A549 treated with RU486 at 1 μM for 4 hours (cell line): Measurements from ENCODE around the gene ZFYVE19. TPM values are rescaled to one million over a fixed set of nuclear protein-coding genes. Genes with fewer than 3 reads are reported as not detected.

Source experiments
- total RNA-seq: library from RNA; stranded (reverse); fragments of 200-300 nt; extraction: Qiagen RNA extraction; gene quantifications from 5 replicates; pipeline ENCODE4 v1.2.3, GENCODE V29; 2022; ENCODE audit warnings: low read depth

Gene ZFYVE19, protein sequence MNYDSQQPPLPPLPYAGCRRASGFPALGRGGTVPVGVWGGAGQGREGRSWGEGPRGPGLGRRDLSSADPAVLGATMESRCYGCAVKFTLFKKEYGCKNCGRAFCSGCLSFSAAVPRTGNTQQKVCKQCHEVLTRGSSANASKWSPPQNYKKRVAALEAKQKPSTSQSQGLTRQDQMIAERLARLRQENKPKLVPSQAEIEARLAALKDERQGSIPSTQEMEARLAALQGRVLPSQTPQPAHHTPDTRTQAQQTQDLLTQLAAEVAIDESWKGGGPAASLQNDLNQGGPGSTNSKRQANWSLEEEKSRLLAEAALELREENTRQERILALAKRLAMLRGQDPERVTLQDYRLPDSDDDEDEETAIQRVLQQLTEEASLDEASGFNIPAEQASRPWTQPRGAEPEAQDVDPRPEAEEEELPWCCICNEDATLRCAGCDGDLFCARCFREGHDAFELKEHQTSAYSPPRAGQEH
- total RNA-seq = 16.3 to 19.4 TPM (median 18.7 TPM) in 5 replicates

DNA sequence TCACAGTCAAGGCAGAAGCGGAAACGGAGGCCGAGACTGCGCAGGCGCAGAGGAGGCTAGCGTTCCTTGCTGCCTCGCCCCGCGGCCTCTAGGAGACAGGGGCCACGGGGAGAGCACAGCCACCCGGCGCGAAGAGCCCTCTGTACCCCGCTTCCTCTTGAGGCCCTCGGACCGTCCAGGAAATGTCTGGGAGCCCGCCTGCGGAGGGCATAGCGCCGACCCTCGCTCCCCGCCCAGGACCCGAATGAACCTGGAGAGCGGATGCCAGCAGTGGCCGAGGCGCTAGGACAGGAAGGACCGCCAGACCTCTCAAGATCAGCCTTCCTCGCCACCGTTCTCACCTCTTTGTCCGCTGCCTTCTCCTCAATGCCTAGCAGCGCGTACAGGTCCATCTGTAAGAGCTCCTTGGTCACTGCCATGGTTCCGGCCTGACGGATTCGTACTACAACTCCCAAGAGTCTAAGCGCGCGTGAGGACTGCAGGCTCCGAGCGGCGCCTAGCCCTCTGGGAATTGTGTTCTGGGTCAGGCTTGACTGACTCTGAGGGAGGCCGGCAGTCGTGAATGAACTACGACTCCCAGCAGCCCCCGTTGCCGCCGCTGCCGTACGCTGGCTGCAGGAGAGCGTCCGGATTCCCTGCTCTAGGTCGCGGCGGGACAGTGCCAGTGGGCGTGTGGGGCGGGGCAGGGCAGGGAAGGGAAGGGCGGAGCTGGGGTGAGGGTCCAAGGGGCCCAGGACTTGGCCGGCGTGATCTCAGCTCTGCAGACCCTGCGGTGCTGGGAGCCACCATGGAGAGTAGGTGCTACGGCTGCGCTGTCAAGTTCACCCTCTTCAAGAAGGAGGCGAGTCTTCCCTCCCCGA, at the start of gene ZFYVE19, which contains the start of gene DNAJC17:
TSS of gene ZFYVE19 (plus strand) at position 62 of the 860 bp plus-strand sequence. CDS start at position 563, 501 bp downstream.
TSS of gene DNAJC17 (minus strand) at position 446 of the 860 bp plus-strand sequence. CDS start at position 419, 27 bp downstream.

DNA sequence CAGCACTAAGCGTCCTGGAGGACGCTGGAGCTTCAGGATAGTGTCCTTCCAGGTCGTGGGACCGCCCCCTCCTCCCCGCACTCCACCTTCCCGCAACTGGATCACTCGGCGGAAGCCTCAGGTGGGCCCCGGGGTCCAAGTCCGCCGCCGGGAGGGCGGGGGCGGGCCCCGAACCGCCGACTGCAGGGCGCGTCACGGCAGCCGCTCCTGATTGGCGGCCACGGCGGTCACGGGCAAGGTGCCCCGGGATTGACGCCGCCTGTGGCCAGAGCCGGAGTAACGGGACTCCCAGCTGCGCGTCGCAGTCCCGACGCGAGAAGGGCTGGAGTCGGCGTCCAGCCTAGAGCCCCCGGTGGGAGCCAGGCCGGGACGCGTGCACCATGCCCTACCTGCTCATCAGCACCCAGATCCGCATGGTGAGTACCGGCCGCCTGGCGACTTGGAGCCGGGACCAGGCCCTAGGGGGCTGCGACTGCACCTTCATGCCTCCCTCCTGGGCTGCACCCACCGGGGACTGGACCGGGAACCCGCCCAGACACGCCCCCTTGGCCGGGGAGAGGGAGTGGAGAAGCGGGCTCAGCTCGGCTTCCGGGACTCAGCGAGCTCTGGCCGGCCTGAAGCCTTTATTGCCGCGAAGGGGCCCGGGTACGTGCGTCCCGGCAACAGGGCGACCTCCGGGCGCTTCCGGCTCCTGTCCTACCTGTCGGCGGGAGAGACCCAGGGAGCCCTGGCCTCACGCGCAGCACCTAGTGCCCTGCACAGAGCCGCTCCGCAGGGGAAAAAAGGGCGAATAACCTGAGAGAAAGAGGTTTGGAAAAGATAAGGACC, 42.9 kb upstream of the ZFYVE19 start, which contains the start of gene GCHFR:
TSS of gene GCHFR (plus strand) at position 268 of the 828 bp plus-strand sequence. CDS start at position 381, 113 bp downstream.

DNA sequence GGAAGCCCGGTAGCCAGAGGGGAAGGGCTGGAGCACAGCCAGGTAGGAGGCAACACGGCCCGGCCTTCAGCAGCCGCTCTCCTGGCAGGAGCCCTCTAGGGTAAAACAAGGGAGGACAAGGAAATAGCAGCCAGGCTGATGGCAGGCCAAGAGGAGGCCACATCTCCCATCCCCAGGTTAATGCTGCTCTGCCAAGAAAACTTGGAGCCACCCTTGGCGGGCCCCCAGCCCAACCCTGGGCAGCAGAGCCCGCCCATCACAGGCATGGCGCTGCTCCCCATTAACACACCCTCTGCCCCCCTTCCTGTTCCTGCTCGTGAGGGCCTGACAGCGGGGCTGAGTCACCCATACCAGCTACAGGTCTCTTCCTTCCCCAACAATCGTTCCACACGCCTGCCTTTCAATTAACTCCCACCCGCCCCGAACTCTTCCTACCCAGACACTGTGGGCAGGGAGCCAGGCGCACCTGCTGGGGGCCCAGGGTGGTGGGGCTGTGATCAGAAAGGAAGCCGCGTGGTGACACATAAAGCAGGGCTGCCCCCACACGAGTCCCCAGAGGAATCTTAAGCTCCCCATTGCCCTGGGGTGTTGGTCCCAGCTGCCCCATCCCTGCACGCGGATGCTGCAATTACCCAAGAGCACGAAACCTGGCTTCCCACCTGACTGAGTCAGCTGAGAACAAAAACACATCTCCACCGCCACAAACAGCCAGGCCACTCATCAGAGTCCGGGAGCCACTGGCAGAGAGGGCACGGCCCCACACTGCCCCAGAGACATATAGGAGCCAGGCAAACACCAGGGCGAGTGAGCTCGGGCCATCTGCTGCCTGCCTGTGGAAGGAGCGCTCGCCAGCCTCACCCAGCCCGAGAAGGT, 37.4 kb upstream of the ZFYVE19 start, which contains the start of gene C15orf62:
TSS of gene C15orf62 (plus strand) at position 707 of the 873 bp plus-strand sequence. CDS start 516 bp downstream, outside the sequence.

DNA sequence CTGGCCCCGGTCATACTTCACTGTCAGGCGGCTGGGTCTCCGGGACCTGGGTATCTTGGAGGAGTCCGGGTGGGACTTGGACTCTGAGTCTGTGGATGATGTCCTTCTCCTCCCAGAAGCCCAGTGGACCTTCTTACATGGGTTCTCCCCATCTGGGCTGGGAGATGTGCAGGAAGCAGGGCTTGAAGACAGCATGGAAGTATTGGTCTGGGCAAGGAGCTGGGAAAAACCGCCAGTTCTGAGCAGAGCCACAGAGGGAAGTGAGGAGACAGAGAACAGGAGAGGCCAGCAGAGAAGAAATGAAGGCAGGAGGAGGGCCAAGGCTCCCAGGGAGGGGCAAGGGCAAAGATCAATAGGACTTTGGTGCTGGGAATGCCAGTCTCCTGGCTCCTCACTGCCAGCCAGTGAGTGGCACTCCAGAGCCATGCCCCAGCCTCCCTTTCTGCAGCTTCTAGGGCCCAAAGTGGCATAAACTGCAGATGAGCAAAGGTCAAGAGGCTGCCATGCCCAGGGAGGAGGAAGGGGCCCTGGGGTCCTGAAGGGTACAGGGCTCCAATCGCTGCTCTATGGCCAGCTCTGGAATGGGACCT, 21.7 kb downstream of the ZFYVE19 start, which contains the start of gene PPP1R14D:
TSS of gene PPP1R14D (minus strand) at position 262 of the 590 bp plus-strand sequence. CDS start at position 195, 67 bp downstream.

DNA sequence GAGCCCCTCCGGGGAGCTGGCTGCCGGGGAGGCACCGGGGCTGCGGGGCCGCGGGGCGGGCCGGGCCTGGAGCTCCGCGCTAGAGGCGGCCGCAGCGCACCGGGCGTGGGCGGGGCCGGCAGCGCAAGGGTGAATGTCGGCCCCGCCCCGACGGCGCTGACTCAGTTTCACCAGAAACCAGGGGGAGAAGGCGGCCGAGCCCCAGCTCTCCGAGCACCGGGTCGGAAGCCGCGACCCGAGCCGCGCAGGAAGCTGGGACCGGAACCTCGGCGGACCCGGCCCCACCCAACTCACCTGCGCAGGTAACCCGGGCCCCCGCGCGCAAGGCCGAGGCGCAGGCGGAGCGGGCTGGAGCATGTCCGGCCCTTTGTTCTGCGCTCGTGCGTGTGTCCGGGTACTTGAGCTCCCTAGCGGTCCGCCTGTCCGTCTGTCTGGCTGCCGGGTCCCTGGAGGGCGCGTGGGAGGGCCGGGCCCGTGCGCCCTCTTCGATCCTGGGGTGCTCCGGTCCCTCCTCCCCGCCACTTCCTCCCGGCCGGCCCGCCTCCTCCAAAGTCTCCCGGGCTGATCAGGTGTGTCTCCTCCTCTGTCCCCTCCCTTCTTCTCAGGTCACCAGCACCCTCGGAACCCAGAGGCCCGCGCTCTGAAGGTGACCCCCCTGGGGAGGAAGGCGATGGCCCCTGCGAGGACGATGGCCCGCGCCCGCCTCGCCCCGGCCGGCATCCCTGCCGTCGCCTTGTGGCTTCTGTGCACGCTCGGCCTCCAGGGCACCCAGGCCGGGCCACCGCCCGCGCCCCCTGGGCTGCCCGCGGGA, 37.2 kb downstream of the ZFYVE19 start, which contains the start of gene SPINT1:
TSS of gene SPINT1 (plus strand) at position 164 of the 811 bp plus-strand sequence. CDS start at position 671, 507 bp downstream.

Other genes starting within 250 kb of the ZFYVE19 start
- 12.9 to 25.4 TPM (median 15.4 TPM) in 5 replicates for gene CCDC32, start 242.0 kb upstream of the ZFYVE19 start, total RNA-seq
- gene RPUSD2, start 237.8 kb upstream of the ZFYVE19 start, total RNA-seq = 12.0 to 17.8 TPM (median 17.0 TPM) in 5 replicates
- 4.4 to 8.1 TPM (median 7.0 TPM) in 5 replicates for gene KNL1, start 212.8 kb upstream of the ZFYVE19 start, total RNA-seq
- 15.5 to 22.6 TPM (median 19.3 TPM) in 5 replicates for gene RAD51, start 111.9 kb upstream of the ZFYVE19 start, total RNA-seq
- gene RMDN3, start 51.8 kb upstream of the ZFYVE19 start, total RNA-seq = 20.9 to 25.4 TPM (median 22.6 TPM) in 5 replicates
- gene GCHFR, start 43.0 kb upstream of the ZFYVE19 start, total RNA-seq = 6.1 to 11.0 TPM (median 6.7 TPM) in 5 replicates
- gene C15orf62, start 37.1 kb upstream of the ZFYVE19 start, total RNA-seq = 0.05 to 0.10 TPM (median 0.07 TPM) in 4 of 5 replicates, not detected in the other
- gene DNAJC17, start 384 bp downstream of the ZFYVE19 start, total RNA-seq = 21.9 to 28.6 TPM (median 27.2 TPM) in 5 replicates
- gene PPP1R14D, start 21.6 kb downstream of the ZFYVE19 start, total RNA-seq = 0.28 to 0.38 TPM in 2 of 5 replicates, not detected in the others
- gene SPINT1, start 37.0 kb downstream of the ZFYVE19 start, total RNA-seq = 0.87 to 1.5 TPM (median 1.1 TPM) in 5 replicates
- gene RHOV, start 67.1 kb downstream of the ZFYVE19 start, total RNA-seq = 4.7 to 7.6 TPM (median 6.4 TPM) in 5 replicates
- gene VPS18, start 87.4 kb downstream of the ZFYVE19 start, total RNA-seq = 19.3 to 25.4 TPM (median 23.0 TPM) in 5 replicates
- 0.35 to 0.81 TPM (median 0.67 TPM) in 5 replicates for gene DLL4, start 122.3 kb downstream of the ZFYVE19 start, total RNA-seq
- gene CHAC1, start 146.4 kb downstream of the ZFYVE19 start, total RNA-seq = 3.0 to 7.5 TPM (median 4.8 TPM) in 5 replicates